IMR-90 (cell line): ENCODE data around the gene CTNNAL1. TPM values are rescaled to one million over a fixed set of nuclear protein-coding genes. Genes with fewer than 3 reads are reported as not detected.

ENCODE experiments used
- ATAC-seq: fragments of 200-7000 bp; cut with Tn5 transposase; 2 replicates; pipeline ENCODE4 v1.9.1; 2020; ENCODE audit warnings: low read depth, mild to moderate bottlenecking, moderate library complexity
- BruUV-seq: library from RNA; stranded (reverse); fragments of 400-500 nt; replicated peaks from 2 replicates; lab custom pipeline; 2021; lab: Mats Ljungman, UMichigan
- CTCF ChIA-PET: fragments of 300-600 bp; formaldehyde crosslinking; extraction: SDS; loops from one replicate; lab custom pipeline; 2021; ENCODE audit warnings: antibody characterized with exemption; lab: Yijun Ruan, JAX
- POLR2A ChIA-PET: fragments of 300-600 bp; sonication (Branson Sonifier 250); formaldehyde crosslinking; loops from one replicate; lab custom pipeline; 2022; ENCODE audit warnings: antibody characterized with exemption; ENCODE audit not compliant: unreplicated experiment; lab: Charles Lee
- DNase-seq: peaks from one replicate; pipeline ENCODE4 v3.0.0; 2013
- H2AFZ ChIP-seq: replicated peaks from 2 replicates; pipeline ENCODE3; 2013; ENCODE audit warnings: low read length, mild to moderate bottlenecking; ENCODE audit not compliant: poor library complexity
- H2AK5ac ChIP-seq: 2 replicates; pipeline ENCODE4 v1.6.1; 2013; ENCODE audit warnings: low read depth, low read length, inconsistent platforms
- H2AK9ac ChIP-seq: replicated peaks from 2 replicates; pipeline ENCODE3; 2013; ENCODE audit warnings: mild to moderate bottlenecking, low read depth, low read length, moderate library complexity; ENCODE audit not compliant: poor library complexity
- H2BK120ac ChIP-seq: 2 replicates; pipeline ENCODE4 v1.6.1; 2013; ENCODE audit warnings: low read depth, low read length, inconsistent platforms
- H2BK15ac ChIP-seq: 3 replicates; pipeline ENCODE4 v1.6.1; 2013; ENCODE audit warnings: low read depth, low read length, inconsistent platforms
- H2BK20ac ChIP-seq: 2 replicates; pipeline ENCODE4 v1.6.1; 2013; ENCODE audit warnings: low read depth, mild to moderate bottlenecking, inconsistent platforms, low read length, moderate library complexity
- H2BK5ac ChIP-seq: 2 replicates; pipeline ENCODE4 v1.6.1; 2013; ENCODE audit warnings: mild to moderate bottlenecking, low read depth, low read length, inconsistent platforms; ENCODE audit not compliant: poor library complexity, severe bottlenecking
- H3K14ac ChIP-seq: replicated peaks from 2 replicates; pipeline ENCODE4 v1.6.1; 2013; ENCODE audit warnings: low read depth, low read length, inconsistent platforms
- H3K18ac ChIP-seq: 2 replicates; pipeline ENCODE4 v1.6.1; 2013; ENCODE audit warnings: low read depth, low read length, control low read depth
- H3K23ac ChIP-seq: 2 replicates; pipeline ENCODE4 v1.6.1; 2013; ENCODE audit warnings: low read depth, low read length, inconsistent platforms
- H3K27ac ChIP-seq: 2 replicates; pipeline ENCODE4 v1.5.1; 2013; ENCODE audit warnings: mild to moderate bottlenecking, control low read depth, low read length; ENCODE audit not compliant: insufficient read depth
- H3K27me3 ChIP-seq: 2 replicates; pipeline ENCODE4 v1.6.1; 2013; ENCODE audit warnings: low read length; ENCODE audit not compliant: control insufficient read depth, insufficient read depth
- H3K36me3 ChIP-seq: 2 replicates; pipeline ENCODE4 v1.6.1; 2013; ENCODE audit warnings: low read length, mixed read lengths; ENCODE audit not compliant: control insufficient read depth, insufficient read depth
- H3K4ac ChIP-seq: 2 replicates; pipeline ENCODE4 v1.6.1; 2013; ENCODE audit warnings: low read depth, low read length, inconsistent platforms
- H3K4me1 ChIP-seq: 2 replicates; pipeline ENCODE4 v1.6.1; 2013; ENCODE audit warnings: low read length, mixed read lengths; ENCODE audit not compliant: control insufficient read depth, insufficient read depth
- H3K4me2 ChIP-seq: 2 replicates; pipeline ENCODE4 v1.6.1; 2013; ENCODE audit warnings: low read depth, mild to moderate bottlenecking, control low read depth, low read length, moderate library complexity
- H3K4me3 ChIP-seq: 2 replicates; pipeline ENCODE4 v1.5.1; 2013; ENCODE audit warnings: low read depth, mild to moderate bottlenecking, control low read depth, low read length, moderate library complexity; ENCODE audit not compliant: insufficient read depth
- H3K56ac ChIP-seq: 2 replicates; pipeline ENCODE4 v1.6.1; 2013; ENCODE audit warnings: low read length, inconsistent platforms; ENCODE audit not compliant: insufficient read depth; ENCODE audit errors: extremely low read depth
- H3K79me1 ChIP-seq, 2 experiments: 2 replicates each; pipeline ENCODE4 v1.6.1; 2013; ENCODE audit warnings: low read length in 2 of 2, inconsistent platforms in 1 of 2, low read depth in 1 of 2
- H3K9ac ChIP-seq: 2 replicates; pipeline ENCODE4 v1.6.1; 2013; ENCODE audit warnings: low read depth, low read length, control low read depth
- H3K9me1 ChIP-seq: 2 replicates; pipeline ENCODE4 v1.6.1; 2013; ENCODE audit warnings: low read length, inconsistent platforms; ENCODE audit not compliant: insufficient read depth
- H3K9me3 ChIP-seq: 2 replicates; pipeline ENCODE4 v1.6.1; 2013; ENCODE audit warnings: low read length; ENCODE audit not compliant: control insufficient read depth, insufficient read depth
- H4K20me1 ChIP-seq: 2 replicates; pipeline ENCODE4 v1.6.1; 2013; ENCODE audit warnings: low read length, inconsistent platforms; ENCODE audit not compliant: insufficient read depth
- H4K5ac ChIP-seq: 2 replicates; pipeline ENCODE4 v1.6.1; 2013; ENCODE audit warnings: mild to moderate bottlenecking, low read depth, low read length, control low read depth
- H4K8ac ChIP-seq, 2 experiments: 2 replicates each; pipeline ENCODE4 v1.6.1; 2013; ENCODE audit warnings: low read depth in 2 of 2, low read length in 2 of 2, control low read depth in 1 of 2, inconsistent platforms in 1 of 2
- H4K91ac ChIP-seq: 2 replicates; pipeline ENCODE4 v1.6.1; 2013; ENCODE audit warnings: low read depth, low read length, inconsistent platforms; ENCODE audit not compliant: insufficient read depth
- BHLHE40 ChIP-seq: fragments of 150-350 bp; IDR thresholded peaks from 2 replicates; pipeline ENCODE4 v1.6.1; 2016; ENCODE audit warnings: mild to moderate bottlenecking, low read depth, low read length
- CEBPB ChIP-seq: IDR thresholded peaks from 2 replicates; pipeline ENCODE4 v1.6.1; 2012; ENCODE audit warnings: low read depth, low read length, improper control_type of control experiment
- CTCF ChIP-seq: conservative IDR thresholded peaks from 2 replicates; pipeline ENCODE4 v1.5.1; 2012; ENCODE audit warnings: mild to moderate bottlenecking, low read depth, low read length, improper control_type of control experiment
- FOS ChIP-seq: fragments of 150-350 bp; IDR thresholded peaks from 2 replicates; pipeline ENCODE4 v1.6.1; 2016; ENCODE audit warnings: low read depth, low read length
- MAFK ChIP-seq: IDR thresholded peaks from 2 replicates; pipeline ENCODE4 v1.6.1; 2012; ENCODE audit warnings: low read depth, low read length, improper control_type of control experiment
- MAZ ChIP-seq: IDR thresholded peaks from 2 replicates; pipeline ENCODE4 v1.6.1; 2012; ENCODE audit warnings: low read depth, mild to moderate bottlenecking, low read length, improper control_type of control experiment, moderate library complexity, borderline replicate concordance
- MXI1 ChIP-seq: IDR thresholded peaks from 2 replicates; pipeline ENCODE4 v1.6.1; 2012; ENCODE audit warnings: low read depth, mild to moderate bottlenecking, low read length, moderate library complexity, borderline replicate concordance
- POLR2A ChIP-seq: IDR thresholded peaks from 2 replicates; pipeline ENCODE4 v1.6.1; 2012; ENCODE audit warnings: mild to moderate bottlenecking, low read depth, low read length
- RAD21 ChIP-seq: IDR thresholded peaks from 2 replicates; pipeline ENCODE4 v1.6.1; 2012; ENCODE audit warnings: low read length, improper control_type of control experiment
- RCOR1 ChIP-seq: IDR thresholded peaks from 2 replicates; pipeline ENCODE4 v1.6.1; 2012; ENCODE audit warnings: mild to moderate bottlenecking, low read length, improper control_type of control experiment; ENCODE audit not compliant: insufficient replicate concordance
- USF2 ChIP-seq: fragments of 150-350 bp; IDR thresholded peaks from 2 replicates; pipeline ENCODE4 v1.6.1; 2017; ENCODE audit warnings: mild to moderate bottlenecking, antibody characterized with exemption, low read length, low read depth
- dilution Hi-C: fragments of 300-500 bp; cut with HindIII; formaldehyde crosslinking; loops from one replicate; pipeline ENCODE4 v1.14.3; 2018; ENCODE audit warnings: low sequenced_read_pairs; ENCODE audit not compliant: unreplicated experiment
- in situ Hi-C: fragments of 300-500 bp; cut with MboI; formaldehyde crosslinking; loops from 3 replicates; pipeline ENCODE4 v1.14.3; 2019; ENCODE audit warnings: low sequenced_read_pairs, inconsistent platforms, mixed read lengths
- intact Hi-C: fragments of 100-400 bp; cut with micrococcal nuclease; formaldehyde crosslinking; loops from 2 replicates; pipeline ENCODE4 v1.10.0; 2022
- polyA plus RNA-seq, 3 experiments: library from polyadenylated mRNA; depleted of rRNA; stranded (reverse); fragments of >200 nt; gene quantifications; 2 replicates each; pipeline ENCODE4 v1.2.3, GENCODE V29; 2012; ENCODE audit warnings: low replicate concordance in 1 of 3
- total RNA-seq: library from RNA; depleted of rRNA; stranded (reverse); fragments of >200 nt; gene quantifications from 2 replicates; pipeline ENCODE4 v1.2.3, GENCODE V29; 2012
- TF ChIP-seq, protein P1 (sequence below): fragments of 150-350 bp; IDR thresholded peaks from 2 replicates; pipeline ENCODE4 v1.6.1; 2016; ENCODE audit warnings: low read depth, mild to moderate bottlenecking, low read length, moderate library complexity, borderline replicate concordance

Gene CTNNAL1
- total and polyA plus RNA-seq, 2 of the 4 experiments (the other 2 are of a cell fraction), result 72.3 to 131 TPM

DNA sequence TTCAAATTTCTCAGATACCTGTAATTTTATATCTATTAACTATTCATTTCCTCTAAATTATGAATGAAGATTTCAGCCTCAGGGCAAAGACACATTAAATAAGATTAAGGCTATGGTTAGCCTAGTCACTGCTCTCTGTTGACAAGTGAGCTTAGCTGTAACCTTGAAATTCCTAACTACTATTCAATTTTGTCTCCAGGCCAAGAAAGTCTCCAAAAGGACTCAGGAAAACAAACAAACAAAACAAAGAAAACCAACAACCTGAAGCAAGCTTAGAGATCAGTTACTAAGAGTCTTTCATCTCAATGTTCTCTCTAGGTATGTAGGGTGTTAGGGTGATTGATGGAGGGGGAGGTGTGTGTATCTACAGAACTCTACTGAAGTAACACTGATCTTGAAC lies 9.6 kb upstream of the CTNNAL1 start:
- Histone ChIP-seq H4K5ac (no peak overlapping the region), H2AK9ac (no peak overlapping the region), H2AFZ (no peak overlapping the region), H2BK20ac (no peak overlapping the region), H3K56ac (no peak overlapping the region), H2BK5ac (no peak overlapping the region), H3K4me3 (no peak overlapping the region), H3K9ac (no peak overlapping the region), H3K27me3 (no peaks in the 10 kb centered on the region), H3K9me3 (no peaks in the 10 kb centered on the region), H3K4ac (no peak overlapping the region), H2BK15ac (no peak overlapping the region), H3K9me1 (peaks cover 12% of the 10 kb centered on the region), H3K4me1 (peaks cover 3% of the 10 kb centered on the region; the same call in 1 of the 2 replicates), H3K27ac (no peak overlapping the region), H3K79me1 (peaks cover 32 to 62% of the 10 kb centered on the region in 2 experiments), H3K18ac (no peak overlapping the region), H4K91ac (no peak overlapping the region), H4K8ac (no peak overlapping the region), H3K14ac (no peak overlapping the region), H3K36me3 (peaks cover 6% of the 10 kb centered on the region), H3K4me2 (no peak overlapping the region), H2BK120ac (no peak overlapping the region), H4K20me1 (no peaks in the 10 kb centered on the region; the same call in 1 of the 2 replicates), H3K23ac (no peak overlapping the region), H2AK5ac (no peak overlapping the region)
- ATAC-seq, result 0 out of 2 replicates have a peak, but pooled peaks have one; percentile 22
- ChIA-PET CTCF (interaction anchor here (0.9 kb wide), 1 partner anchor 9 kb away, joined by 4 read pairs; no protein-coding TSS in a partner anchor), POLR2A (interaction anchor here (0.7 kb wide), 1 partner anchor 55 kb away, joined by 20 read pairs; no protein-coding TSS in a partner anchor)
- dilution Hi-C loops, result no loop called here
- DNase-seq, result no peak
- in situ Hi-C loops, result no loop called here
- intact Hi-C loops, result no loop called here
- TF ChIP-seq RCOR1, result no peak
- TF ChIP-seq, protein P1, sequence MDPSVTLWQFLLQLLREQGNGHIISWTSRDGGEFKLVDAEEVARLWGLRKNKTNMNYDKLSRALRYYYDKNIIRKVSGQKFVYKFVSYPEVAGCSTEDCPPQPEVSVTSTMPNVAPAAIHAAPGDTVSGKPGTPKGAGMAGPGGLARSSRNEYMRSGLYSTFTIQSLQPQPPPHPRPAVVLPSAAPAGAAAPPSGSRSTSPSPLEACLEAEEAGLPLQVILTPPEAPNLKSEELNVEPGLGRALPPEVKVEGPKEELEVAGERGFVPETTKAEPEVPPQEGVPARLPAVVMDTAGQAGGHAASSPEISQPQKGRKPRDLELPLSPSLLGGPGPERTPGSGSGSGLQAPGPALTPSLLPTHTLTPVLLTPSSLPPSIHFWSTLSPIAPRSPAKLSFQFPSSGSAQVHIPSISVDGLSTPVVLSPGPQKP, result no peak
- no peak for TF ChIP-seq FOS
- no peak for TF ChIP-seq POLR2A
- TF ChIP-seq MXI1, result no peak
- TF ChIP-seq RAD21, result no peak
- TF ChIP-seq BHLHE40, result no peak
- TF ChIP-seq CTCF, result no peak
- TF ChIP-seq CEBPB, result no peak
- TF ChIP-seq MAFK, result no peak
- TF ChIP-seq MAZ, result no peak
- no peak for TF ChIP-seq USF2
- no TSS peak for BruUV-seq
